Dedifferentiated amniotic fluid mesenchymal stem cell (primary cell): ENCODE data around the gene SOX15.
"Not testable (repeated sequence)": the region's sequence is repeated elsewhere in the genome, so short reads cannot be mapped to it uniquely, and the experiment has no call there.

Experiments used
- DNase-seq: peaks from one replicate; pipeline ENCODE4 v3.0.0-alpha.2; 2016; ENCODE audit errors: extremely low spot score

The SOX15 gene

GRCh38 chr17:7589891-7590691, at the start of gene SOX15:
SOX15 (minus strand) TSS chr17:7590094; CDS start chr17:7589676, 418 bp downstream.
- peak; percentile 13 for DNase-seq

- DNase-seq = no peak
These were observed 46.3 kb upstream of the SOX15 start for GRCh38 chr17:7636163-7636562.

- no peak for DNase-seq
These were observed 44.5 kb upstream of the SOX15 start for GRCh38 chr17:7634384-7634783.

GRCh38 chr17:7633093-7633492, 43.2 kb upstream of the SOX15 start:
- no peak for DNase-seq

- no peak for DNase-seq
These were observed 42.6 kb upstream of the SOX15 start for GRCh38 chr17:7632492-7632894.

- no peak for DNase-seq
These were observed 41.8 kb upstream of the SOX15 start for GRCh38 chr17:7631398-7632380.

- no peak for DNase-seq
These were observed 40.2 kb upstream of the SOX15 start, which contains the start of gene SHBG for GRCh38 chr17:7629939-7630571. SHBG (plus strand) TSS chr17:7630135; CDS start chr17:7630173, 38 bp downstream.

- DNase-seq = peak; percentile 94
These were observed 37.6 kb upstream of the SOX15 start, which contains the start of gene SAT2 for GRCh38 chr17:7627250-7628121. SAT2 (minus strand) TSS chr17:7627821; CDS start chr17:7627635, 186 bp downstream.

- no peak for DNase-seq
These were observed 37.0 kb upstream of the SOX15 start for GRCh38 chr17:7626956-7627249.

GRCh38 chr17:7626307-7626706, 36.4 kb upstream of the SOX15 start:
- no peak for DNase-seq

- not testable (repeated sequence) for DNase-seq
These were observed 35.9 kb upstream of the SOX15 start for GRCh38 chr17:7625749-7626148.

GRCh38 chr17:7623661-7624060, 33.8 kb upstream of the SOX15 start:
- no peak for DNase-seq

- DNase-seq = no peak
These were observed 30.9 kb upstream of the SOX15 start for GRCh38 chr17:7620835-7621234.

- no peak for DNase-seq
These were observed 28.7 kb upstream of the SOX15 start for GRCh38 chr17:7618608-7619007.

- no peak for DNase-seq
These were observed 25.4 kb upstream of the SOX15 start for GRCh38 chr17:7615265-7615747.

- DNase-seq = peak; percentile 100
These were observed 24.8 kb upstream of the SOX15 start, which contains the start of gene FXR2 for GRCh38 chr17:7614425-7615264. FXR2 (minus strand) TSS chr17:7614897; CDS start chr17:7614532, 365 bp downstream.

- DNase-seq = no peak
These were observed 24.0 kb upstream of the SOX15 start for GRCh38 chr17:7613769-7614424.

GRCh38 chr17:7612294-7612640, 22.4 kb upstream of the SOX15 start:
- DNase-seq = peak; percentile 31

- peak; percentile 14 for DNase-seq
These were observed 21.9 kb upstream of the SOX15 start for GRCh38 chr17:7611635-7612293.
